GM12878 (cell line): Measurements from ENCODE around the gene SDK2. TPM values are rescaled to one million over a fixed set of nuclear protein-coding genes. Genes with fewer than 3 reads are reported as not detected.

Experiments used
- ATAC-seq: fragments of 200-7000 bp; cut with Tn5 transposase; 3 replicates; pipeline ENCODE4 v1.9.1; 2020; ENCODE audit warnings: mild to moderate bottlenecking, moderate library complexity
- BruUV-seq: library from RNA; stranded (reverse); fragments of 400-500 nt; replicated peaks from 2 replicates; lab custom pipeline; 2021; lab: Mats Ljungman, UMichigan
- CTCF ChIA-PET: fragments of 300-600 bp; sonication (Branson Sonifier 250); formaldehyde crosslinking; extraction: SDS; loops from one replicate; lab custom pipeline; 2021; ENCODE audit warnings: inconsistent platforms; lab: Yijun Ruan, JAX
- POLR2A ChIA-PET: fragments of 350-600 bp; formaldehyde crosslinking; extraction: SDS; loops from one replicate; lab custom pipeline; 2021; ENCODE audit warnings: inconsistent platforms; lab: Charles Lee
- RAD21 ChIA-PET: fragments of 300-600 bp; sonication (Branson Sonifier 250); formaldehyde crosslinking; loops from one replicate; lab custom pipeline; 2023; ENCODE audit warnings: antibody characterized with exemption; ENCODE audit not compliant: unreplicated experiment; lab: Charles Lee
- SMC1A ChIA-PET: fragments of 300-600 bp; sonication (Branson Sonifier 250); formaldehyde crosslinking; loops from one replicate; lab custom pipeline; 2023; ENCODE audit not compliant: unreplicated experiment, uncharacterized antibody; lab: Charles Lee
- DNase-seq: peaks from one replicate; pipeline ENCODE4 v3.0.0-alpha.2; 2011; ENCODE audit warnings: low read depth, low spot score
- FAIRE-seq: peaks from 3 replicates; lab custom pipeline; 2011; peaks lifted over from hg19 to GRCh38; lab: Jason Lieb, UNC
- H2AFZ ChIP-seq: 2 replicates; pipeline ENCODE4 v1.6.0; 2011; ENCODE audit warnings: low read depth, low read length, control low read depth; ENCODE audit not compliant: control insufficient read depth
- H3K27ac ChIP-seq: 2 replicates; pipeline ENCODE4 v1.5.1; 2011; ENCODE audit warnings: control low read depth; ENCODE audit not compliant: control insufficient read depth, insufficient read depth
- H3K27me3 ChIP-seq, 2 experiments: replicated peaks in 1 of 2; 2 replicates each; pipeline versions ENCODE4 v1.6.0 to v1.6.1; 2011; ENCODE audit warnings: low read length in 1 of 2; ENCODE audit not compliant: control insufficient read depth in 2 of 2, insufficient read depth in 2 of 2
- H3K36me3 ChIP-seq, 2 experiments: 2 replicates each; pipeline ENCODE4 v1.5.1; 2011; ENCODE audit warnings: low read length in 1 of 2; ENCODE audit not compliant: control insufficient read depth in 2 of 2, insufficient read depth in 2 of 2
- H3K4me1 ChIP-seq: 2 replicates; pipeline ENCODE4 v1.6.1; 2011; ENCODE audit warnings: mild to moderate bottlenecking, low read length, moderate library complexity, mixed read lengths; ENCODE audit not compliant: control insufficient read depth, insufficient read depth
- H3K4me2 ChIP-seq: 2 replicates; pipeline ENCODE4 v1.6.0; 2011; ENCODE audit warnings: control low read depth; ENCODE audit not compliant: control insufficient read depth, insufficient read depth
- H3K4me3 ChIP-seq: fragments of 200-600 bp; sonication (generic); 2 replicates; pipeline ENCODE4 v1.5.1; 2016
- H3K79me2 ChIP-seq: 2 replicates; pipeline ENCODE4 v1.6.0; 2011; ENCODE audit warnings: low read length; ENCODE audit not compliant: control insufficient read depth, insufficient read depth
- H3K9ac ChIP-seq: 2 replicates; pipeline ENCODE4 v1.8.0; 2011; ENCODE audit warnings: low read length, control low read depth, mixed read lengths; ENCODE audit not compliant: control insufficient read depth, insufficient read depth
- H3K9me3 ChIP-seq: replicated peaks from 3 replicates; pipeline ENCODE4 v1.5.1; 2011; ENCODE audit warnings: mild to moderate bottlenecking, low read length; ENCODE audit not compliant: control insufficient read depth, insufficient read depth
- H4K20me1 ChIP-seq: 2 replicates; pipeline ENCODE4 v1.6.0; 2011; ENCODE audit not compliant: control insufficient read depth, insufficient read depth
- BCL11A ChIP-seq: IDR thresholded peaks from 2 replicates; pipeline ENCODE4 v1.6.1; 2011; ENCODE audit warnings: low read depth, low read length
- CREB1 ChIP-seq: IDR thresholded peaks from 2 replicates; pipeline ENCODE4 v1.6.1; 2012; ENCODE audit warnings: low read depth, mild to moderate bottlenecking, inconsistent platforms
- CREM ChIP-seq: IDR thresholded peaks from 2 replicates; pipeline ENCODE4 v1.6.1; 2014; ENCODE audit warnings: antibody characterized with exemption, low read depth
- MYB ChIP-seq: fragments of 150-350 bp; IDR thresholded peaks from 2 replicates; pipeline ENCODE4 v1.6.1; 2014; ENCODE audit warnings: mild to moderate bottlenecking, low read depth, low read length, borderline replicate concordance
- SMC3 ChIP-seq: IDR thresholded peaks from 2 replicates; pipeline ENCODE4 v1.6.1; 2011; ENCODE audit warnings: low read length, improper control_type of control experiment, borderline replicate concordance
- SPI1 ChIP-seq: IDR thresholded peaks from 2 replicates; pipeline ENCODE4 v1.6.1; 2011; ENCODE audit warnings: low read depth, mild to moderate bottlenecking, low read length, moderate library complexity, borderline replicate concordance; ENCODE audit not compliant: insufficient read depth
- TBL1XR1 ChIP-seq: IDR thresholded peaks from 2 replicates; pipeline ENCODE4 v1.6.1; 2012; ENCODE audit warnings: low read depth, low read length, improper control_type of control experiment
- ZNF622 ChIP-seq: fragments of 450-650 bp; IDR thresholded peaks from 2 replicates; pipeline ENCODE4 v1.6.1; 2017; ENCODE audit warnings: mild to moderate bottlenecking, inconsistent platforms
- WGBS: methylation state at CpG from one replicate; pipeline ENCODE4 v1.1.6; 2016; ENCODE audit warnings: low lambda C conversion rate; ENCODE audit not compliant: insufficient replicate concordance, insufficient coverage; ENCODE audit errors: missing lambda C conversion rate; 5-methylcytosine and 5-hydroxymethylcytosine counted together
- in situ Hi-C: fragments of 300-500 bp; cut with MboI; formaldehyde crosslinking; loops from 9 replicates; pipeline ENCODE4 v1.14.3; 2018; ENCODE audit warnings: mixed read lengths
- intact Hi-C: fragments of 100-400 bp; cut with micrococcal nuclease; formaldehyde crosslinking; loops from one replicate; pipeline ENCODE4 v1.14.2; 2022; ENCODE audit not compliant: unreplicated experiment
- polyA plus RNA-seq, 11 experiments: library from polyadenylated mRNA; depleted of rRNA in 4 of 11; unstranded in 6 of 11; stranded (reverse) in 5 of 11; fragments of >200 nt; fragmentation: Nextera tagmentation in 4 of 11; fragmentation: Illumina TruSeq in 1 of 11; extraction: Ambion mirVana in 4 of 11; extraction: Trizol in 1 of 11; gene quantifications; 1 replicate in 1 of 11; 2 replicates in 10 of 11; pipeline versions ENCODE4 v1.2.1 to v1.2.3, GENCODE V29; 2011 to 2016; ENCODE audit warnings: inconsistent platforms in 2 of 11, missing spikeins in 2 of 11, low read depth in 1 of 11
- total RNA-seq, 4 experiments: library from RNA; depleted of rRNA in 3 of 4; stranded (reverse); fragments of >200 nt in 3 of 4; fragmentation: Illumina TruSeq in 1 of 4; extraction: Trizol in 1 of 4; gene quantifications; 2 replicates each; pipeline versions ENCODE4 v1.2.1 to v1.2.3, GENCODE V29; 2013 to 2021

Gene SDK2
- total and polyA plus RNA-seq, 10 of the 15 experiments (the other 5 are each of a cell fraction or from before 2014, with no cell fraction given), result 0.03 to 0.08 (median 0.03) TPM; not detected in 7

DNA sequence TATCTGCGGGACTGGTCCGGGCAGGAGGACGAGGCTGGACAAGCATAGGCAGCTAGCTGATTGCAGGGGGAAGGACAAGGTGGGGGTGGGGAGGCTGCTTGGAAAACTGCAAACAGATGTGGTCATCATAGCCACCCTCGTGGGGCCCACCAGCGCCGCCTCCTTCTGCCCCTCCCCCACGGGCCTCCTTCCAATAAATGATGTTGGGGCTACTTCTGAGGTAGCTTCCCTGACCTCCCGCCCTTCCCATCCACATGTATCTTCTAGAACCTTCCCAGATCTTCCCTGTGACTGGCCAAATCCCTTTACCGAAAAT is 320.1 kb downstream of the SDK2 start:
- intact Hi-C loops (no loop called here), in situ Hi-C loops (no loop called here)
- H3K4me3 ChIP-seq, result no peak overlapping the region
- ATAC-seq, result no peak
- ChIA-PET SMC1A (interaction anchor here (2.2 kb wide), 1 partner anchor 11 kb away, joined by 6 read pairs; no protein-coding TSS in a partner anchor), CTCF (interaction anchor here (1.0 kb wide), 1 partner anchor 19 kb away, joined by 3 read pairs; no protein-coding TSS in a partner anchor), POLR2A (interaction anchor here (0.8 to 1.3 kb wide), 2 partner anchors 12 to 19 kb away, joined by 3 to 4 read pairs; partner anchors contain the start of gene CDC42EP4), RAD21 (no interaction called here)
- H3K79me2 ChIP-seq, result no peaks in the 10 kb centered on the region
- TF ChIP-seq SMC3 (no peak), MYB (no peak), ZNF622 (no peak), TBL1XR1 (no peak), SPI1 (no peak), BCL11A (no peak), CREM (no peak), CREB1 (no peak)
- DNase-seq, result no peak
- BruUV-seq, result no TSS peak
- FAIRE-seq, result no peak
- no peak overlapping the region for H3K9ac ChIP-seq
- no peak overlapping the region for H2AFZ ChIP-seq
- no peaks in the 10 kb centered on the region for H3K9me3 ChIP-seq
- no peaks in the 10 kb centered on the region for H4K20me1 ChIP-seq
- no peak overlapping the region for H3K27ac ChIP-seq
- no peaks in the 10 kb centered on the region for H3K36me3 ChIP-seq
- WGBS, result 37% methylated on average over 9 of the region's 9 CpGs
- no peaks in the 10 kb centered on the region for H3K27me3 ChIP-seq
- no peak overlapping the region for H3K4me2 ChIP-seq
- H3K4me1 ChIP-seq, result no peaks in the 10 kb centered on the region
